Measurements from ENCODE around the gene PGPEP1. TPM values are rescaled to one million over a fixed set of nuclear protein-coding genes. Genes with fewer than 3 reads are reported as not detected.
A peak's percentile ranks its signal among the peaks of the same experiment; 100 is the strongest.

PGPEP1 gene
- total RNA-seq, 1 donor from 2014 or later, result 40.8 TPM

DNA sequence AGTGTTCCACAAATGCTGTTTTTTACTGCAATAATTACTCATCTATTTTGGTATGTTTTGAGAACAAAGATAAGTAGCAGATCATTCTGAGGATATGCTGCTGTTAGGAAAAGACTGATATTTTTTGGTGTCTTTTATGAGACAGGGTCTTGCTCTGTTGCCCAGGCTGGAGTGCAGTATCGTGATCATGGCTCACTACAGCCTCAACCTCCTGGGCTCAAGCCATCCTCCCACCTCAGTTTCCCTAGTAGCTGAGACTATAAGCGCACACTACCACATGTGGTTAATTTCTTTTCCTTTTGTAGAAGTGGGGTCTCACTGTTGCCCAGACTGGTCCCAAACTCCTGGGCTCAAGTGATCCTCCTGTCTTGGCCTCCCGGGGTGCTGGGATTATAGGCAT lies 27.0 kb upstream of the PGPEP1 start:
- Histone ChIP-seq H3K27me3 (no peaks in the 10 kb centered on the region), H3K4me3 (no peak overlapping the region), H3K27ac (no peak overlapping the region), H3K36me3 (peaks cover 42% of the 10 kb centered on the region), H3K9me3 (no peaks in the 10 kb centered on the region), H3K4me1 (peaks cover 11% of the 10 kb centered on the region)
- DNase-seq (no peak), ATAC-seq (no peak)
- intact Hi-C loops (cut with DNase I), result no loop called here
- TF ChIP-seq, protein P1, sequence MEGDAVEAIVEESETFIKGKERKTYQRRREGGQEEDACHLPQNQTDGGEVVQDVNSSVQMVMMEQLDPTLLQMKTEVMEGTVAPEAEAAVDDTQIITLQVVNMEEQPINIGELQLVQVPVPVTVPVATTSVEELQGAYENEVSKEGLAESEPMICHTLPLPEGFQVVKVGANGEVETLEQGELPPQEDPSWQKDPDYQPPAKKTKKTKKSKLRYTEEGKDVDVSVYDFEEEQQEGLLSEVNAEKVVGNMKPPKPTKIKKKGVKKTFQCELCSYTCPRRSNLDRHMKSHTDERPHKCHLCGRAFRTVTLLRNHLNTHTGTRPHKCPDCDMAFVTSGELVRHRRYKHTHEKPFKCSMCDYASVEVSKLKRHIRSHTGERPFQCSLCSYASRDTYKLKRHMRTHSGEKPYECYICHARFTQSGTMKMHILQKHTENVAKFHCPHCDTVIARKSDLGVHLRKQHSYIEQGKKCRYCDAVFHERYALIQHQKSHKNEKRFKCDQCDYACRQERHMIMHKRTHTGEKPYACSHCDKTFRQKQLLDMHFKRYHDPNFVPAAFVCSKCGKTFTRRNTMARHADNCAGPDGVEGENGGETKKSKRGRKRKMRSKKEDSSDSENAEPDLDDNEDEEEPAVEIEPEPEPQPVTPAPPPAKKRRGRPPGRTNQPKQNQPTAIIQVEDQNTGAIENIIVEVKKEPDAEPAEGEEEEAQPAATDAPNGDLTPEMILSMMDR (IDR thresholded peaks at IDR 0.05), result no peak

DNA sequence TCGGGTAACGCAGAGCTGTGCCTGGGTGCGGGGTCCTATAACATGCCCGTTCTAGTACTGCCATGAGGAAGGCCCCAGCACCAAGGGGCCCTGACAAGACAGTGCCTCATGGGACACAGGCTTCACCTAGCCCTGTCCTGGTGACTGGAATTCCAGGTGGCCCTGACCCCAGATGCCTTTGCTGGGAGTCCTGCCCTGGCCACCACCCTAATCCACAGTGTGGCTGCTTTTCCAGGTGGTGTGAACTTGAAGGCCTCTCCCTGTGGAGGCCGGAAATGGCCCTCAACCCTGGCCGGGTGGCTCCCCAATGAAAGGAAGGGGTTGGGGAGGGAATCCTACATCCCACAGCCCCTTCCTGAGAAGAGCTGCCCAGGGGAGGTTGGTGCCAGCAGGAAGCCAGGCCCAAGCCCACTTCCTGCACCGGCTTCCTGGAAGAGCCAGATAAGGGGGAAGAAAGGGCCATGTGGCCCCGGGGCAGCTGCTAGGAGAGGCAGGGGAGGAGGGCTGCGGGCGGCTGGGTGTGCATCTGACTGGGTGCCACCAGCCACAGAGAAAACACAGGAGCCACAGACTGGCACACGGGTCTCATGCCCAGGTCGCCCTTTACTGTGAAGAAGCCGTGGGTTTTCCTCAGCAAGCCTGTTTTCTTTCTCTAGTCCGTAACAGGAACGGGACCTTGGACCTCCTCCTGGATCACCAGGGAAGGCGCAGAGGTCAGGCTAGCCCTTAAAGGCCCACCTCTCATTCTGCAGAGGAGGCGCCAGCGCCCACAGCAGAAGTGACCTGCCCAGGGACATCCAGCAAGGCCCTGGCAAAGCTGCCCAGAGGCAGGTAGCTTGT lies 22.2 kb upstream of the PGPEP1 start:
- DNase-seq (no peak), ATAC-seq (peak; percentile 12)
- H3K27me3 ChIP-seq, result no peaks in the 10 kb centered on the region
- TF ChIP-seq, protein P1 (IDR thresholded peaks at IDR 0.05), result no peak
- no peaks in the 10 kb centered on the region for H3K9me3 ChIP-seq
- peak overlapping the region; percentile 10 for H3K4me3 ChIP-seq
- peaks cover 50% of the 10 kb centered on the region for H3K4me1 ChIP-seq
- intact Hi-C loops (cut with DNase I), result no loop called here
- peak overlapping the region; percentile 87 for H3K27ac ChIP-seq
- peaks cover 20% of the 10 kb centered on the region for H3K36me3 ChIP-seq

DNA sequence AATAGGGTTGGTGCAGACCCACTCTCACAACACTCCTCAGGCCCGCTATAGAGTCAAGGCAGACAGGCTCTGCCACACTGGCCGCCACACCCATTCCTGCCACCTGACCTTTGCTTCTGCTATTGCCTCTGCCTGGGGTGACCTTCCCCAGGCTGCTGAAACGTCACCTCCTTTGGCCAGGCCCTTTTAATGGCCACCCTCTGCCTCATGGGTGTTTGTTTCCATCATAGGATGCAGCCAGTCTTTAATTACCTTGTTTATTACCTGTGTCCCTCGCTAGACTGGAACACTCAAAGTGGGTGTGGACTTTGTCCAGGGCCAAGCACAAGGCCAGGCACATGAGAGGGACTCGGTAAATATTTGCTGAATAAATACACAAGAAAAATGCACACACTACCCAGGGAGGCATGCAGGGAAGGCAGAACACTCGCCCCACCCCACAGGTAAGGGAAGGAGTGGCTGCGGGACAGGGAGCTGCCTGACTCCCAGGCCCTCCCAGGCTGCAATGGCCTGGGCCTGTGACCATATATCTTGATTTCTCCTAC lies 20.7 kb upstream of the PGPEP1 start:
- DNase-seq, result no peak
- Histone ChIP-seq H3K27me3 (no peaks in the 10 kb centered on the region), H3K4me1 (peaks cover 58% of the 10 kb centered on the region), H3K9me3 (no peaks in the 10 kb centered on the region), H3K36me3 (peaks cover 7% of the 10 kb centered on the region), H3K27ac (peak overlapping the region; percentile 87), H3K4me3 (no peak overlapping the region)
- ATAC-seq, result peak; percentile 6
- TF ChIP-seq, protein P1 (IDR thresholded peaks at IDR 0.05), result no peak
- intact Hi-C loops (cut with DNase I), result loop anchor here (5.0 kb wide), 1 partner anchor 37 kb away; the partner anchor contains the start of gene JUND

DNA sequence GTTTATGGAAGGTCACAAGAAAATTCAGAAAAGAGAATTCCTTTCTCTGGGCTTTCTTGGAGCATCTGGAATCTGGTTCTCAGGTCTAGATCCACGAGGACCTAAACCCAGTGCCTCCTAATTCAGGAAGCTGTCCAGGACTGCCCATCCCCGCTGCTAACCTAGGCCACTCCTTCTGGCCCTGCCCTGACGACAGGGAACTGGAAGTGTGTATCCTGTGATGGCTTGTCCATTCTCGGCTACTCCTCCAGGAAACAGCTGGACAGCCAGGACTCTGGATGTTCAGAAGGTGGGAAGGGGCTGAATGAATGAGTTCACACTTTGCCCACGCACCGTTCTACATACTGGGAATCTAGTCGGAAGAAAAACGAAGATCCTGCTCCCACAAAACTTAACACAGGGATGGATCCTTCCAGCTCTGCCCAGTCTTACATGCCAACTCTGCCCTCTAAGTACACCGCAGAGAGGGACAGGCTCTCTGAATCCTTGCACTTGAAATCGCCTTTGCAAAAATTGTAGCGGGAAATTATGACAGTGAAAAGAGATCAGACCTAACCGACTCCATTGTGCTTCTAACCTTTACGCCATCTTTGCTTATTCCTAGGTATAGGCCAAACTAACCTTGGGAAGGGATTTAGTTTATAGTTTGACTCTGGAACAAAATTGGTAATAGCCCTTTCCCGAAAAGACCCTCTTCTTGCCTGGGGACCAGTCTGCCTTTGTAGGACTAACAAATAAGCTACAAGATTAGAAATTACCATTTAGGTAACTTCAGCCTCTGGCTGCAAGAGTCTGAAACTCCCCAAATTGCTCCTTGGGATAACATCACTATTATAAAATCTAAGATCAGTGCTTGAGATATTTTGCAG lies 19.3 kb upstream of the PGPEP1 start:
- Histone ChIP-seq H3K9me3 (no peaks in the 10 kb centered on the region), H3K4me3 (no peak overlapping the region), H3K27me3 (no peaks in the 10 kb centered on the region), H3K27ac (peak overlapping the region; percentile 87), H3K4me1 (peaks cover 58% of the 10 kb centered on the region), H3K36me3 (no peaks in the 10 kb centered on the region)
- intact Hi-C loops (cut with DNase I), result loop anchor here (5.0 kb wide), 1 partner anchor 39 kb away; the partner anchor contains the start of gene JUND
- TF ChIP-seq, protein P1 (IDR thresholded peaks at IDR 0.05), result no peak
- ATAC-seq (peak; percentile 3), DNase-seq (no peak)

DNA sequence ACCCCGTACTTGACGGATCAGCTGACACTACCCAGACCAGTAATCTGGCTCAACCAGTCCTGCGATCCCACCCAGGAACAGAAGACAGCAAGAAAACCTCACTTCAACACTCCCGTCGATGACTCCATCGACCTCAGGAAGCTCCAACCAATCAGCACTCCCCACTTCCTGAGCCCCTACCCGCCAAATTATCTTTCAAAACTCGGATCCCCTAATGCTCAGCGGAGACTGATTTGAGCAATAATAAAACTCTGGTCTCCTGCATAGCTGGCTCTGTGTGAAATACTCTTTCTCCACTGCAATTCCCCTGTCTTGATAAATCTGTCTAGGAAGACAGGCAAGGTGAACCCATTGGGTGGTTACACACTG lies 18.7 kb upstream of the PGPEP1 start:
- Histone ChIP-seq H3K4me1 (peaks cover 58% of the 10 kb centered on the region), H3K27me3 (no peaks in the 10 kb centered on the region), H3K27ac (peak overlapping the region; percentile 96), H3K4me3 (peak overlapping the region; percentile 88), H3K9me3 (no peaks in the 10 kb centered on the region), H3K36me3 (no peaks in the 10 kb centered on the region)
- DNase-seq (no peak), ATAC-seq (no peak)
- intact Hi-C loops (cut with DNase I), result loop anchor here (5.0 kb wide), 1 partner anchor 39 kb away; the partner anchor contains the start of gene JUND
- TF ChIP-seq, protein P1 (IDR thresholded peaks at IDR 0.05), result no peak
